ENCODE results near the gene ANKRD13D.

The ANKRD13D gene

DNA sequence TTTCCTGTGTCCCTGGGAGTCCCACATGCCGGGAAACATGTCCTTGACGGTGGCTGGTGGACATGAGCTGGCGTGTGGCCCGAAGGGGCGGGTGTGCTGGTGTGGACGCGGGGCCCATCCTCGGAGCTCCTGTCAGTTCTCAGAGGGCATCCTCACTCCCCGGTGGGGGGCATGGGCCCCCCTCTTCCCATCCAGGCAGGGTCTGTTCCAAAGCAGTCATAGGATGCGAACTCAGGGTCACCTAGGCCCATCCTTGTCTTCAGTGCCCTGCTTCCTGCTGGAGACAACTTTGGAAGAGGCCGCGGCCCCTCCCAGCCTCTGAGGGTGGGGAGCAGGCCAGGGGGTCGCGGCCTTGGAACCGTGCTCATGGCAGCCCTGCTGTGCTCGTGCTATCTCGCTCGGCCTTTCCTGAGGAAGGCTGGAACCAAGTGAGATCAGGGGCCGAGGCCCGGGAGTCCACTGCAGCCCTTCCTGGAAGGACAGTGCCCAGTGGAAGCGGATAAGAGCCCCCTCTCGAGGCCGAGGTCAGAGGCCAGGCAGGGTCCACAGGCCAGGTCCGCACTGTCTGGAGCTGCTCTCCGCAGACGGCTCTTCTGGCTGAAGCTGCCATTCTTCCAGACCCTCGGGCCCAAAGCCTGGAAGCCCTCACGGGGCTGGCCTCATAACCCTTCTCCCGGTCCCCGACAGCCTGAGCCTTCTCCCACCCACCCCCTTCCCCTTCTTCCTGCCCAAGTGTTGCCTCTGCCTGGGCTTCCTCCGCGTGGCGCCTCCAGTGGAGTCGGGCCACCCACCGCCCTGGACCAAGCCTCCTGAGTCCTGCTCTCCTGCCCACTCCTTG, 14.1 kb upstream of the ANKRD13D start:
- DNase-seq = no peak

DNA sequence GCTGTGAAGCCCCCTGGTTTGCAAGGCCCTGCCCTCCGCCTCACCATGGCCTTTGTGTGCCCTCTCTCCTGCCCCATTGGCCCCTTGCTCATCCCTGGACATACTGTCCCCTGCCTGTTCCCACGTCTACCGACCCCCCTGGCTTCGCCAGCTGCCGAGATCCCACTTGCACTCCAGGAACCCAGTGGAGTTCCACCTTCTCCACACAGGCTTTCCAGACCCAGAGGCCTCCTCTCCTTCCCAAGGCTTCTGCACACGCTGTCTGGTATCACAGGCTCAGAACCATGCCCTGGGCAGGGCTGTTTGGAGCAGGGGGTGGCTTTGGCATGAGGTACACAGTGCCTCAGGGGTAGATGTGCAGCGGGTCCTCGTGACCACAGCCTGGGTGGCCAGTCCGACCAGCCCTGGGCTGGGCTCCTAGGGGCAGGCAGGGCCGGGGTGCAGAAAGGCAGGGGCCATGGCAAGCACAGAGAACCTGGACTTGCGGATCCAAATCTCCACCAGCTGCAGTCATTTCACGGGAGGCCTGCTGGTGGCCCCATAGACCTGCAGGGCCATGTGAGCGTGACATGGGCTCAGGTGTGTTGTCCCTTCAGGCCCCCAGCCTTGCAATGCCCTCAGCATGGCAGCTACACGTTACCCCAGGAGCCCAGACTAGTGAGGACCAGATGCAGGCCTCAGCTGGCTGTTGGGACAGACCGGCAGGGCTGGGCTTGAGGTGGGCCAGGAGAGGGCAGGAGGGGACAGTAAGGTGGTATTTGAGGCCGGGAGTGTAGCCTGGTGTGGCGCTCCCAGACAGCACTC, 13.3 kb upstream of the ANKRD13D start:
- no peak for DNase-seq

DNA sequence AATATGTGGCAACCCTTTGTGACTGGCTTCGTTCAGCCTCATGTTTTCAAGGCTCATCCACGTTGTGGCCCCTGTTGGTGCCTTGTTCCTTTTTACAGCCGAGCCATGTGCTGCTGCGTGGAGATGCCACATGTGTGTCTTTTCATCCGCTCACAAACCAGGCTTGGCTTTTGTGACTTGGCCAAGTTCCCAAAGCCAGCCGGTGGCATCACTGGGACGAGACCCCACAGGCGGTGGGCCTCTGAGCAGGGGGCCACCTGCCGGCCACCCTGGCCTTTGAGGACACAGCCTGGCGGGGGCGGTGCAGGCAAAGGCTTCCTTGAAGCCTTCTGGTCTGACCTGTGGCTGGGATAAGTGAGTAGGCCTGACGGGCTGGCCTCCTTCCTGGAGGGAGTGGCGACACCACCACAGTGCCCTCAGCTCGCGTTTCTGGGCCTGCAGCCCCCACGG, 12.3 kb upstream of the ANKRD13D start:
- peak; percentile 29 for DNase-seq

DNA sequence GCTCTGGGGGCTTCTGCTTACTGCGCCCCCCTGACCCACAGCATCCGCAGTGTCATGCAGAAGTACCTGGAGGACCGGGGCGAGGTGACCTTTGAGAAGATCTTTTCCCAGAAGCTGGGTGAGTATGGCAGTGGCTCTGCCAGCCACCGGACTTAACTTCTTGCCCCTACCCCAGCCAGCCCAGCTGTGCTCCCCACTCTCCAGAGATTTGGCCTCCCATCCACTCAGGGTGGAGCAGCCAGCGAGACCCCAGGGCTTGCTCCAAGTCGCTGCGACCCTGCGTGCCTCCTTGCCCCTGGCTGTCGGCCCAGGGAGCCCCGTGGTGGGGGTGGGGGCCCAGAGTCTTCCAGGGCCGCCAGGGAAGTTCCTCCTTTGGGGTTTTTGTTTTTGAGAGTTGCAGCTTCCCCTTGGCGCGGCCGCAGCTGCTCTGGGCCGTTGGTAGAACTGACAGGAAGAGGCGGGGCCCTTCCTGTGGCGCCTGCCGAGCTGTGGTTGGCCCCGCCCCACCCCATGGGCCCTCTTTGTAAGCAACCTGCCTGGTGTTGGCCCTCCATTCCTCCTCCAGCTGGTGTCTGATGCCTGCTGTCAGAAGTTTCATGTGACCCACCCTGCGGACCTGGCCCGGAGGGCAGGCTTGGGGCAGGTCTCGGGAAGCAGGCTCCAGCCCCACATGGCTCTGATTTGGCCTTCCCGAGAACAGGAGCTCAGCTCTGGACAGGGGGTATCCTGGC, 11.7 kb upstream of the ANKRD13D start:
- peak; percentile 70 for DNase-seq

DNA sequence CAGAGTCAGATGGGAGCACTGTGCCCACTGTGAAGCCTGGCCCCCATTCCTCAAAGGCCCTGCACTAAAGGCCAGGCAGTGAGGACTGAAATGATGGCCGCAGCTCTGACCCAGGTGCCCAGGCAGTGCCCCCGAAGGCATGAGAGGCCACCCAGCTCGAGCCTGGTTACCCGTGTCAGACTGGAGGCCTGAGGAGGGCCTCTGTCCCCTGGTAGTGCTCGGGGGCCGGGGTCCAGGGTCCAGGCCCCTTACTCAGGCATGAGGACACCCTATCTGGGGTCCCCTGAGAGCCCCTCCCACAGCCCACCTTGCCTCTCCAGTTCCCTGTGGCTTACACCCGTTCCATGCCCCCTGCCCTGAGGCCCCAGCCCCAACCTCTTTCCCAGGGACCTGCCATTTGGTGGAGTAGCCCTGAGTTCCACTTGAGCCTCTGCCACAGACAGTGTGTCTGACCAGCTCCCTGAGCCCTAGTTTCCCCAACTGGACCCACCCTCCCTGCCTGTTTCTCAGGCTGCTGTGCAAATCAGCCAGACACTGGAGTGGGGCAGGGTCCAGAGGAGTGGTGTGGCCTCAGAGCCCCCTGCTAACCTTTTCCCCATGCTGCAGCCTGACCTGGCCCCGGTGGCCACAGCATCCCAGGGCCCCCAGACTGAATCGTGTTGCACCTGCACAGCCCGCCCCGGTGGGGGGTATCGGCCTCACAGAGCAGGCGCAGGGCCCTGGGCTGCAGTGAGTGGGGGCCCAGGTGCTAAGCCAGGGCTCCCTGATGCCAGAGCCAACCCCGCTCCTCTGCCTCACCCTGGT, 10.8 kb upstream of the ANKRD13D start:
- no peak for DNase-seq

DNA sequence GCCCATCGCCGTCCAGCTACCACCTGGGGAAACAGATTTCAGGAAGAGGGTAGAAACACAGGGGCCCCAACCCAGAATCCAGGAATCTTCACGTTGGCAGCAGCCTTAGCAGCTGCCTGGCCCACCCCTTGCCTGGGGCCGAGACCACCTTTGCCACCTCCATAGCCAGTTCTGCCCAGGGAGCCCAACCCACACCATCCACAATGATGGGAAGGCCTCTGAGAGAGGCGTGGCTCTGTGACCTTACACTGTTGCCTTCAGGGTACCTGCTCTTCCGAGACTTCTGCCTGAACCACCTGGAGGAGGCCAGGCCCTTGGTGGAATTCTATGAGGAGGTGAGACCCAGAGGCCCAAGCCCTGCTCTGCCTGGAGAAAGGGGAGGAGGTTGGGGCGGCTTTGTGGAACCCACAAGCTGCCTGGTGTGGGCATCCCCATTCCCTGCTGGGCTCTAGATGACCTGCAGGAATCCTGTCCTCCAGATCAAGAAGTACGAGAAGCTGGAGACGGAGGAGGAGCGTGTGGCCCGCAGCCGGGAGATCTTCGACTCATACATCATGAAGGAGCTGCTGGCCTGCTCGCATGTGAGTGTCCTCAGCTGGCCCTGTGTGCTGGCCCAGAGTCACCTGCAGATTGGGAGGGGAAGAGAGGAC, 10.0 kb upstream of the ANKRD13D start:
- no peak for DNase-seq

DNA sequence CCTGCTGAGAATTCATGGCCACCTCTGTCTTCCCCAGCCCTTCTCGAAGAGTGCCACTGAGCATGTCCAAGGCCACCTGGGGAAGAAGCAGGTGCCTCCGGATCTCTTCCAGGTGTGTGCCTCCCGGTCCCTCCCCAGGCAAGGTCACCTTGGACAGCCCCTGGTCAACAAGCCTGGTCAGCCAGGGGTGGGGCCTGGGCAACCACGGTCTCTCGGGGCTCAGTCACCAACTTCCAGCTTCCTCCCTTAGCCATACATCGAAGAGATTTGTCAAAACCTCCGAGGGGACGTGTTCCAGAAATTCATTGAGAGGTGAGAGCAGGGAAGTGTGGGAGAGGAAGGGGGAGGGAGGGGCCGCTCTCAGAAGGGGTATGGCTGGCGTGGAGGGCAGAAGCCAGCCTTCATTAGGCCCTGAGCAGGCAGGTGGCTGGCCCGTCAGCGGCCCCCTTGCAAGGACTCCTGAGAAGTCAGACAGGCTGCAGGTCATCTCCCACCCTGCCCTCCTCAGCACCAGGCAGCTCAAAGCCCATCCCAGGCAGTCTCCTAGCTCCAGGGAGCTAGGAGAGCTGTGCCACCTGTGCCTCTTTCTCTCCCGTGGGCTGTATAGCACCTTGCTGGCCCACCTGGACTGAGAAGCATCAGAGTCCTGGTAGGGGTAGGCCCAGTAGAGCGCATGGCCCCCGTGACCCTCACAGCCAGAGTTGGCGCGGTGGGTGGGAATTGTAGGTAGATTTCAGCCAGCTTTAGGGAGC, 9.3 kb upstream of the ANKRD13D start:
- DNase-seq = no peak

DNA sequence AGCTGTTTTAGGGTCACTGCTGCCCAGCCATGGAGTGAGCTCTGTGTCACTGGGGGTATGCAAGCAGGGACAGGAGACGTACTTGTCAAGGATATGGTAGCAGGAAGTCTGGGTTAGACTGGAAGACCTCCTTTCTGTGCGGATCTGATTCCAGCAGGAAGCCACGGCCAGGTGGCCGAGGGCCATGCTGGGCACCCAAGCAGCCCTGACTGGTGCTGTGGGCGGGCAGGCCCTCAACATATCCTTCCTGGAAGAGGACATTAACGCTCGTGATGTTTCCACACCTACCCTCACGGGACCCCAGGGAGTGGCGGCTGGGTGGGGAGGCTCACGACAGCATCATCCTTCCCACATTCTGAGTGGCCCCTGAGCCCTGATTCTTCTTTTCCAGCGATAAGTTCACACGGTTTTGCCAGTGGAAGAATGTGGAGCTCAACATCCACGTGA, 8.7 kb upstream of the ANKRD13D start:
- DNase-seq = no peak

DNA sequence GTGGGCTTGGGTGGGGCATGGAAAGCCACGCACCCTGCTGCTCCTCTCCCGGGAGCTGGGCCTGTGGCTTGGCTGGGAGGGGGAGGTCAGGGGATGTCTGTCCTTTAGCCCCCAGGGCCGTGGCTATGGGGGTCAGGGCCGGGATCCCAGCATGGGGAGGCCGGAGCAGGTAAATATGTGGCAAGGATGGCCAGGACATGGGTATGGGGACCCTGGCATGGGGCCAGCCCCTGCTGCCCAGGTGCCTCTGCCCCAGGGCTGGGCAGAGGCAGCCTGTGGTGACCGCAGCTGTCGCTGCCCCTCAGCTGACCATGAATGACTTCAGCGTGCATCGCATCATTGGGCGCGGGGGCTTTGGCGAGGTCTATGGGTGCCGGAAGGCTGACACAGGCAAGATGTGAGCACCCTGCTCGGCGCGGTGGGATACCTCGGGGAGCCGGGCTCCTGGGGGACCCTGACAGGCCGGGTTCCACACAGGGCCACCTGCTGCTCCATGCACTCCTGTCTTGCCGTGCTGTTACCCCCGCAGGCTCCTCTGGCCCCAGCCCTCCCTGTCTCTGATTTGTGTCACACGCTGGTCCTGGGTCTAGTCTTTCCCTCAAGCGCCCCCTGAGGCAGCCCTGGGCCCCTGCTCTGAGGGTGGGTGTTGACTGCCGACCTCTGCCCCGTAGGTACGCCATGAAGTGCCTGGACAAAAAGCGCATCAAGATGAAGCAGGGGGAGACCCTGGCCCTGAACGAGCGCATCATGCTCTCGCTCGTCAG, 8.1 kb upstream of the ANKRD13D start:
- no peak for DNase-seq

DNA sequence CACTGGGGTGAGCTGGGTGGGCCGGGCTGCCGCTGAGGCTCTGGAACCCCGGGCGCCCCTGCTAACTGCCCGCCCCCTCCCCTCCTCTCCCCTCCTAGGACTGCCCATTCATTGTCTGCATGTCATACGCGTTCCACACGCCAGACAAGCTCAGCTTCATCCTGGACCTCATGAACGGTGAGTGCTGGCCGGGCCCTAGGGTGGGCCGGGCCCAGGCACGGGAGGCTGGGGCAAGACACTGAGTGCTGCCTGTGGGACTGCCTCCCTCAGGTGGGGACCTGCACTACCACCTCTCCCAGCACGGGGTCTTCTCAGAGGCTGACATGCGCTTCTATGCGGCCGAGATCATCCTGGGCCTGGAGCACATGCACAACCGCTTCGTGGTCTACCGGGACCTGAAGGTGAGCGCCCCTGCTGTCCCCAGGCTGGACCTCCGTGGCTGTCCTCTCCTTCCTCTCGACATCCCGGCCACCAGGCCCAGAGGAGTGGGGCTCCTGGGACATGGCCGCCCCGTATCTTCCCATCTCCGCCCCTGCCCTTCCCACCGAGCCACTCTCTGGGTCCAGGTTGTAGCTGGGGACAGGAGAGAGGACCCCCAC, 7.5 kb upstream of the ANKRD13D start:
- DNase-seq = no peak

DNA sequence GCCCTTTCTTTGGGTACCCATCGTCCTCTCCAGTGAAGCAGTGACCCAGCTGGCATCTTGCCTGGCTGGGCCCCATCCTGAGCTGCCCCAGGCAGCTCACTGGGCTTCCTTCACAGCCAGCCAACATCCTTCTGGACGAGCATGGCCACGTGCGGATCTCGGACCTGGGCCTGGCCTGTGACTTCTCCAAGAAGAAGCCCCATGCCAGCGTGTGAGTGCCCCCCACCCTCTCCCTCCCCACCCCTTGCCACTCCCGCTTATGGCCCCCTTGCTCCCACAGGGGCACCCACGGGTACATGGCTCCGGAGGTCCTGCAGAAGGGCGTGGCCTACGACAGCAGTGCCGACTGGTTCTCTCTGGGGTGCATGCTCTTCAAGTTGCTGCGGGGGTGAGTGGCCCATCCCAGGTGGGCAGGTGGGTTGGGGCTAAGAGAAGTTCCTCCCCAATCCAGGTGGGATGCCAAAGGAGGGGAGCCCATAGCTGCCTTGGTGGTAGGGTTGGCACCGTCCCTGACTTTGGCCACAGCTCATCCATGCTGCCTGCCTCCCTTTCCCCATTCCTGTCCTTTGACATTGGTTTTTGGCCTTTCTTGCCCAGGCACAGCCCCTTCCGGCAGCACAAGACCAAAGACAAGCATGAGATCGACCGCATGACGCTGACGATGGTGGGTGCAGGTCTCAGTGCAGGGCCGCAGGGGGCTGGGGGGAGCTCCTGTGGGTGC, 6.8 kb upstream of the ANKRD13D start:
- DNase-seq = no peak

DNA sequence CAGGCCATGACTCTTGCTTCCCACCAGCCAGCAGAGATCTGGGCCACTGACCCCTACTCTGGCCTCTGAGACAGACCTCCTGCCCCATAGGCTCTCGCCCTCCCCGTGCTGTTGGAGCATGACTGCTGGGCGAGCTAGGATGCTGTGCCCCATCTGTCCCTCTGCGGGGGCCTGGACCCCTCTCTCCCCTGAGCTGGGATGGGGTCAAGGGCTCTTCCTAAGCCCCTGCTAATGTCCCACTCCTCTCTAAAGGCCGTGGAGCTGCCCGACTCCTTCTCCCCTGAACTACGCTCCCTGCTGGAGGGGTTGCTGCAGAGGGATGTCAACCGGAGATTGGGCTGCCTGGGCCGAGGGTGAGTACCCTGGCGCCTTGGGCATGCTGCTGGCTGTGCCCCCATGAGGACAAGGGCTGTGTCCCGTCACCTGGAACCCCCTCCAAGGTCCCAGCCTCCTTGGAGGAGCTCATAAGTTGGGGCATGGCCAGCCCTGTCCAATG, 6.2 kb upstream of the ANKRD13D start:
- DNase-seq = no peak

DNA sequence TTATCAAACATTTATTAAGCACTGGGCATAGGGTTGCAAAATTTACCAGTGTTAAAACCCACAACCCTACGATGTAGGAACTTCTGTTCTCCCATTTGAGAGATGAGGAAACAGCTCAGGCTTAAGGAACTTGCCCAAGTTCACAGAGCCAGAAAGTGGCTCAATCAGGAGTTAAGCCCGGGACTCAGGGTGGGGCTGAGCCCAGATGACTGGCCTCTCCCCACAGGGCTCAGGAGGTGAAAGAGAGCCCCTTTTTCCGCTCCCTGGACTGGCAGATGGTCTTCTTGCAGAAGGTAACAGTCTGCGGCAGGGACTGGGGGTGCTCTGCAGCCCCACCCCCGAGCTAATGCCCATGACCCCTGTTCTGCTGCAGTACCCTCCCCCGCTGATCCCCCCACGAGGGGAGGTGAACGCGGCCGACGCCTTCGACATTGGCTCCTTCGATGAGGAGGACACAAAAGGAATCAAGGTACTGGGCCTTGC, 5.6 kb upstream of the ANKRD13D start:
- DNase-seq = no peak

DNA sequence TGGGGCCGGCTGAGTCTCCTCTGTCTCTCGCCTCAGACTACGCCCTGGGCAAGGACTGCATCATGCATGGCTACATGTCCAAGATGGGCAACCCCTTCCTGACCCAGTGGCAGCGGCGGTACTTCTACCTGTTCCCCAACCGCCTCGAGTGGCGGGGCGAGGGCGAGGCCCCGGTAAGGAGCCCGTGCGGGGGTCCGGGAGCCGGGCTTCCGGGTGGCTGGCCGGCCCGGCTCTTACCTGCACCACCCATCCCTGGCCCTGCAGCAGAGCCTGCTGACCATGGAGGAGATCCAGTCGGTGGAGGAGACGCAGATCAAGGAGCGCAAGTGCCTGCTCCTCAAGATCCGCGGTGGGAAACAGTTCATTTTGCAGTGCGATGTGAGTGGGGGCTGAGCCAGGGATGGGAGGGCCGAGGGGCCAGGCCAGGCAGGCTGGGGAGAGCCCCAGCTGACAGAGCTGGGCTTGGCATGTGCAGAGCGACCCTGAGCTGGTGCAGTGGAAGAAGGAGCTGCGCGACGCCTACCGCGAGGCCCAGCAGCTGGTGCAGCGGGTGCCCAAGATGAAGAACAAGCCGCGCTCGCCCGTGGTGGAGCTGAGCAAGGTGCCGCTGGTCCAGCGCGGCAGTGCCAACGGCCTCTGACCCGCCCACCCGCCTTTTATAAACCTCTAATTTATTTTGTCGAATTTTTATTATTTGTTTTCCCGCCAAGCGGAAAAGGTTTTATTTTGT, 4.1 kb upstream of the ANKRD13D start:
- DNase-seq = no peak

DNA sequence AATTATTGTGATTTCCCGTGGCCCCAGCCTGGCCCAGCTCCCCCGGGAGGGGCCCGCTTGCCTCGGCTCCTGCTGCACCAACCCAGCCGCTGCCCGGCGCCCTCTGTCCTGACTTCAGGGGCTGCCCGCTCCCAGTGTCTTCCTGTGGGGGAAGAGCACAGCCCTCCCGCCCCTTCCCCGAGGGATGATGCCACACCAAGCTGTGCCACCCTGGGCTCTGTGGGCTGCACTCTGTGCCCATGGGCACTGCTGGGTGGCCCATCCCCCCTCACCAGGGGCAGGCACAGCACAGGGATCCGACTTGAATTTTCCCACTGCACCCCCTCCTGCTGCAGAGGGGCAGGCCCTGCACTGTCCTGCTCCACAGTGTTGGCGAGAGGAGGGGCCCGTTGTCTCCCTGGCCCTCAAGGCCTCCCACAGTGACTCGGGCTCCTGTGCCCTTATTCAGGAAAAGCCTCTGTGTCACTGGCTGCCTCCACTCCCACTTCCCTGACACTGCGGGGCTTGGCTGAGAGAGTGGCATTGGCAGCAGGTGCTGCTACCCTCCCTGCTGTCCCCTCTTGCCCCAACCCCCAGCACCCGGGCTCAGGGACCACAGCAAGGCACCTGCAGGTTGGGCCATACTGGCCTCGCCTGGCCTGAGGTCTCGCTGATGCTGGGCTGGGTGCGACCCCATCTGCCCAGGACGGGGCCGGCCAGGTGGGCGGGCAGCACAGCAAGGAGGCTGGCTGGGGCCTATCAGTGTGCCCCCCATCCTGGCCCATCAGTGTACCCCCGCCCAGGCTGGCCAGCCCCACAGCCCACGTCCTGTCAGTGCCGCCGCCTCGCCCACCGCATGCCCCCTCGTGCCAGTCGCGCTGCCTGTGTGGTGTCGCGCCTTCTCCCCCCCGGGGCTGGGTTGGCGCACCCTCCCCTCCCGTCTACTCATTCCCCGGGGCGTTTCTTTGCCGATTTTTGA, 3.3 kb upstream of the ANKRD13D start:
- no peak for DNase-seq

DNA sequence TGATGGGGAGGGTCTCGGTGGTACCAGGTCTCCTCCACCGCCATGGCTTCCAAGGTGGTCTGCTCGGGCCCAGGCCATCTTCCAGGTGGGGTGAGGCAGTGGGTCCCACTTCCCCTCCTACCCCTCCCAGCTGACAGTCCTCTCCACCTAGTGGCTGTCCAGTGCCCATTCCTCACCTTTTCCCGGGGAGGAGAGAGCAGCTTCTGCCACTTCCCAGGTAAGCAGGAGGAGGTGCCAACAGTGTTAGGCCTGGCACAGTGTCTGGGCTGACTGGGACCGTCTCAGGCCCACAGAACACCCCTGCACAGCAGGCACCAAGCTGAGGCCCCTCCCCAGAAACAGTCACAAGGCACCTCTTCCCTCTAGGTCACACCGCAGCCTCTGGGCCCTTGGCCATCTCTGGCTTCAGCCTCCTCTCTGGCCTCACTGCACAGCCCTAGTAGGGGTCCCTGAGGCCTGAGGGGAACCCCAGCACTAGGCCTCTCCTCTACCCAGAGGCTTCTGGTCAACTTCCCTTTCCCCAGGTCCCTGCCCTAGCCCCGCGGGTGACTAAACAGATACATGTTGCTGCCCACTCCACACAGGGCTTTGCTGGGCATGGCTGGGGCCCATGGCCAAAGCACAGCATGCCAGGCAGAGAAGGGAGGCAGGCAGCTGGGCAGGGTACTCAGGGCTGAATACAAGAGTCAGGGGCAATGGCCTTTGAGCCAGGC, 2.3 kb upstream of the ANKRD13D start:
- no peak for DNase-seq
